Anterior cingulate cortex (tissue), 58 donors: ENCODE results near the gene CDHR1.
A peak's percentile ranks its signal among the peaks of the same experiment; 100 is the strongest.

Experiments used
- DNase-seq, 58 donors: peaks; one replicate each; lab custom pipeline; 2025; lab: John Stamatoyannopoulos, UW

The CDHR1 gene

DNA sequence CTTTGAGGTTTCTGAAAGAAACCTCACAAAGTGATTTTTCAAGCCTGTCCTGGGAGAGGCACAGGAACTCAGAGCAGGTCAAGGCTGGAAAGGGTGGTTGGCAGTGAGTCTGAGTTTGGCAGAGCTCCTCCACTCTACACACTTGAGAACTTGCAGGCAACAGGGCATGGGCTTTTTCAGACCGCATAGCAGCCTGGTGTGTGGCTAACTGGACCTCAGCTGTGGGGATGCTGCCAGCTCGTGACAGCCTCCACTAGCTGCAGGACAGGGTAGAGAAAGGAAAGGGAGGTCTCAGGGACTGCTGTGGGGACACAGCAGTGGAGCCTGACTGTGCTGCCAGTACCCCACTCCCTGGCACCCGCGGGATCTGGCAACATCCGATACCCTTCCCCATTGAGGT is 2.6 kb downstream of the CDHR1 start:
- peak in 27 of 58 donors; percentile 9 to 66 (median 19) for DNase-seq

DNA sequence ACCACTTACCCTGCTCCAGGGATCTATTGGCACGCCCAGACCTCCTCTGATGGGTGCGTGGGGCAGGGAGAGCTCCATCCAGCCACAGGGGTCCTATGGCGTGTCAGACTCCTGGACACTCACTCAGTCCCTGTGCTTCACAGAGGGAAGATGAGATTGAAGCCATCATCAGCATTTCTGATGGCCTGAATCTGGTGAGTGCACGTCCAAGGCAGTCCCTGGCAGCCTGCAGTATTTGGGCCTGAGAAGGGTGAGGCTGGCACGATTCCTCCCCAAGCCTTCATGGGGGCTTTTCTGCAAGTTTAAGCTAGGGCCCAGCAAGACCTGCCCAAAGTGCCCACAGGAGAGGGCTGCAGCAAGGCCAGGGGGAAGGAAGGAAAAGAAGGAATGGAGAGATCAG is 3.3 kb downstream of the CDHR1 start:
- DNase-seq, result no peak

DNA sequence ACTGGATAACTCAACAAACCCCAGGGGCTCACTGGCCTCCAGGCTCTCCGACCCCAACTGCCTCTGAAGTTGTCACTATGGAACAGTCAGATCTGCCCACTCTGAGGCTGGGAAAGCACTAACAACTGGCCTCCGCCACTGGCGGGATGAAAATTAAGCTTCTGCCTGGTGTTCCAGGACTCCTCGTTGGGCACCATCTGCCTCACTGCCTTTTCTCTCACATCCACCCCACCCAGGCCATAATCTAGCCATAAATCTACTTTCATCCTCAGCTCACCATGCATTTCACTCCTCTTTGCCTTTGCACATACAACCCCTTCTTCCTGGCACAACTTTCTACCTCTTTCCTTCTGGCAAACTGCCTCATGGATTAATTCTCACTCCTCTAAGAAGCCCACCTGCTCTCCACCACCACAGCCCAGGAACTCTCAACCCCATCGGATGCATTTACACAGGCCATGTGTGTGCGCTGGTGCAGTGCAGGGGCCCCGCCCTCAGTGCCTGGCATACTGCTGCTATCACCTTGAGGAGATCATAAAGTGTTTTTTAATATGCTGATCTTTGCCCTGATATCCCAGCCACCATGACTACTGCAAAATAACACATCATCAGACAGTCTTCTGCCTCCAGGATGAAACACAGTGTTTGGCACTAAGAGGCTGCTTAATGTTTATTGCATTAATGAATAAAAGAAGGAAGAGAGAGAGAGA is 4.0 kb downstream of the CDHR1 start:
- no peak for DNase-seq

DNA sequence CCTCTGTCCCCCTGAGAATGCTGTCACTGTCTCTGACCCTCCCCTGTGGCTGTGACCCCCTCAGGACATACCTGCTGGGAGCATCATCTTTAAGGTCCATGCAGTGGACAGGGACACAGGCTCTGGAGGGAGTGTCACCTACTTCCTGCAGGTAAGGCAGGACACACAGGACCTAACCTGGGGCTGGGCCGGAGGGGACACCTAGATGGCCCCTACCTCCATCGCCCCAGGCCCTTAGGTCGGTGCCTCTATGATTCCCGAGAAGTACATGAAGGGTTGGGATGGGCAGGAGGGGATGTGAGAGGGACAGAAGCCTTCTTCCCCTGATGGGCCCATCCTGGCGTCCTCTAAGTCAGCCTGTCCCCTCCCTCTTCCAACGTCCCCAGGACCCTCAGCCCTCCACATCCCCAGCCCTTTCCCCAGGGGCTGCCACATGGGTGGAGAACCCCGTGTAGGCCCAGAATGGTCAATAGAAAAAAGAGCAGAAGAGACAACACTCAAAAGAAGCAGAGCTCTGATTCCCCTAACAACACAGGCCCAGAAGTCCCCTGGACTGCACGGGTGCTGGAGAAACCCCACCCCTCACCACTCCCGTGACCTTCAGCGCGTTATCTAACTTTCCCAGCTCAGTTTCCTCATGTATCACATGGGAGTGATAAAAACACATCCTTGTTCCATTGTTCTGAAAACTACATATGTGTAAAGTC is 6.4 kb downstream of the CDHR1 start:
- no peak for DNase-seq

DNA sequence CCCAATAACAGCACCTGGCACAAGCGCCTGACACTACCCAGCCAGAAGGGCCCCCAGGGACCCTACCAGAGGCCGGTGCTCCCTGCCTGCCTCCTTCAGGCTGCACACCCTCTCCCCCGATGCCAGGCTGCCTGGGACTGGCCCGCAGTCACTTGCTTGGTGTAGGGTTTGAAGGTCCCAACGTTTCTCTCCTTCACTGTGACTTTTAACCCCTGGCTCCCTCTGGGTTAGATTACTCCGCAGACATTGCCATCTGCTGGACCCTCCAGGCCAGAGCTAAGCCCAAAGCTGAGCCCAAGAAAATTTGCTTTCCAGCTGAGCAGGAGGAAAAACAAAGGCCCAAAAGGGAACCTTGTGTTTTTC is 6.9 kb downstream of the CDHR1 start:
- no peak for DNase-seq

DNA sequence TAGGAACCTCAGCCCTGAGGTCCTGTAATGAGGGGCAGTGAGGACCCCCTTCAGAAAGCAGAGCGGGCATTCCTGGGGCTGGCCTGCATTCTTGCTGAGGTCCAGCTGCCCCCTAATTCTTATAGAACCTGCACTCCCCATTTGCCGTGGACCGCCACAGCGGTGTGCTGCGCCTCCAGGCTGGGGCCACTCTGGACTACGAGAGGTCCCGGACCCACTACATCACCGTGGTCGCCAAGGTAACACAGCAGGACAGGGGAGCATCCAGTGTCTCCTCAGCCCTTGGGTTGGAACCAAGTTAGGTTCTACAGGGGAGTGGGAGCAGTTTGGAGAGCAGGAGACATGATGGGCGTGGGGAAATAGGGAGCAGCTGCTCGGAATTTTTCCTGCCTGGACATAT is 7.3 kb downstream of the CDHR1 start:
- no peak for DNase-seq

DNA sequence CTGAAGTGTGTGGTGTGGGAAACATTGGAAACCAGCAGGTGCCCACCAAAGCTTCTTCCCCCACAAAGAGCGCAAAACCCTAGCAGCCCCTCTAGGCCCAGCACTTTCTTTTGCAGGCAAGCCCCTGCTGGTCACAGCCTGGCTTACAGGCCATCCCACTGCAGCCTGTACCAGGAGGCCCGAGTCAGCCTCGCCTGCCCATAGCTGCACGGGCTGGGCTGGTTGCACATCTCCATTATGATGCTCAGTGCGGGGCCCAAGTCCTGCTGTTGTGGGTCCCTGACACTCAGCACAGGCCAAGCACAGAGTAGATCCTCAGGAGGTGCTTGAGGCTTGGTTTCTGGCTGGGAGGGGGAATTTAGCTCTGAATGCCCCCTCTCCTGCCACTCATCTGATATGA is 8.0 kb downstream of the CDHR1 start:
- no peak for DNase-seq

DNA sequence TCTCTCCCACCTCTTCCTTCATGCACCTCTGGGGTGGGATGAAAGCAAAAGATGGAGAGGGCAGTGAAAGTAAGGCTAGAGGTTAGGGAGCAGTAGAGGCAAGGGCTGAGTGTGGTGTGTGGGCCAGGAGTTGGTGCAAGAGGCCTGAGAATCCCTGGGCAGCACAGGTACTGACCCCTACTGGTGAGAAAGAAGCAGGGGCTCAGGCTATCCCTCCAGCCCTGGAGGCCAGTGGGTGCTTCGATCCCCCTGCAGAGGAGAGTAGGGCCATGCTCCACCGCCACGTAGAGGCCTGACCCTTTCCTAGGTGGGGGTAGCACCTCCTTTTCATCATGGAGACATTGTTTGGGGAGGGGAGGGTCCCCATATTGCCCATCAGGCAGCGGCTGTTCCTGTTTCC is 9.8 kb downstream of the CDHR1 start:
- no peak for DNase-seq

DNA sequence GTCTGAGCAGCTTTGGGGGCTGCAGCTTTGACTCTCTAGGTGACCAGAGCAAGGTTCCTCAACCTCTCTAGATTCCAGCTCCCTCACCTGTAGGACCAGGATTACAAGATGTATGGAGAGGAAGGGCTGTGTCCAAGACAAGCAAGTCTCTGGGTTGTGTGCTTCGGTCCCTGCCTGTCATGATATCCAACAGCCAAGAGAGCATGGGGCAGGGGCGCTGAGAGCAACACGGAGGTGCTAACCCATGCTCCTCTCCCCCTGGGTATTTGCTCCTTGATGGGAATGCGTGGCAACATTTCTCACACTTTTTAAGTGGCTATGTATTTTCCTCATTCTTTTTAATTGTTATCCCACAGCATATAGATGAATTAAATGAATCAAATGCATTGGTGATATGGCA is 10.3 kb downstream of the CDHR1 start:
- no peak for DNase-seq

DNA sequence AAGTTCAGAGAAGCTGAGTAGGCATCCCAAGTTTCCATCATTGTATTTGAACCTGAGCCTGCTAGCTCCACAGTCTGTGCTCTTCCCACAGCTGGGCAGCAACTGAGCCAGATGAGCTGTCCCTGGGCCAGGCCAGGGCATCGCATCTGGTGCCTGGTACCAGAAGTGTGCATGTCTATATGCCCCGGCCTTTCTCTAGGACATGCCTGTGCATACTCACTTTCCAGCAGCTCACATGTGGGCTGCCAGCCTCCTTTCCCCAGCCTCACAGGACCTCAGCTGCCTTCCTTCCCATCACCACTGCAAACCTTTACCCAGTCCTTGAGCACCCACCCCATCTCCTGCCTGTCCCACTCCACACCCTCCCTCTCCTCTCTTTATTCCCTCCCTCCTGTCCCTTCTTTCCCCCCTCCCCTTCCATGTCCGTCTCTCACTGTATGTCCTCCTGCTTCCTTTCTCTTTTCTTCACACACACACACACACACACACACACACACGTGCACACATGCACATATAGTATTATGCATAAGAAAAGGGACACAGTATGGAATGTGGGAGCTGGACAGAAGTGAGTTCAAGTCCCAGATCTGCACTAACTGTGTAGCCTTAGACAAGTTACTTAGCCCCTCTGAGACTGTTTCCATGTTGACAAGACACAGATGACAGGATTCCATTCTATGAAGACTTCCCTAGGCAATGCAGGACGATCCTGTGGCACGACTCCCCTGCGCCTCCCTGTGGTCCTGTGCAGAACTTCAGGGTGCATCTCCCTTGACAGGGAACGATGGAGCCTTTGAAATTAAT is 10.9 kb downstream of the CDHR1 start:
- peak in 51 of 58 donors; percentile 8 to 82 (median 49) for DNase-seq

DNA sequence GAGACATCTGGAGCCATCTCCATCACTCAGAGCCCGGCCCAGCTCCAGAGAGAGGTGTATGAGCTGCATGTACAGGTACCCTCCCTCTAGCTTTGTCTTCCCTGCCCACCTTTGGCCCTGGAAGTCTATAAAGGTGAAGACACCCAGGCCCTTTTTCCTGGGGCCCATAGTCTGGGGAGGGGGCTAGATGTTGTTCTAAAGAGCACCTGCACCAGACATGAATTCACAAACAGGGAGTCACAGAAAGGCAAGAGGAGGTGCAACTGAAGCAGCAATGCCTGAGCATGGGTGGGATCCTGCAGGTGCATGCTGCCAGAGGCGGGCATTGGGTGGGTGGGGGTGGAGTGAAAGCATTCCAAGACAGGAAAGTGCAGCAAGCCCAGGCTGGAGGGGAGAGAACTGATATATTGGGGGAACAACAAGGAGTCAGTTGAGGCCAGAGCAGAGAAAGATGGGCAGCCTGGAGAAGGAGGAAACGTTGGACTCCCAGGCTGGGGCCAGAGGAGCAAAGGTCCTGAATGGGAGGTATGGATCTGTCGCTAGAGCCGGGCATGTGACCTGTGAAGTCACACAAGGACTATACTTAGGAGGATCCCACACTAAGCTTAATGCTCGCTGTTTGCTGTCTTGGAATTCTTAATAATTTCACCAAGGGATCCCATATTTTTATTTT is 11.7 kb downstream of the CDHR1 start:
- no peak for DNase-seq

DNA sequence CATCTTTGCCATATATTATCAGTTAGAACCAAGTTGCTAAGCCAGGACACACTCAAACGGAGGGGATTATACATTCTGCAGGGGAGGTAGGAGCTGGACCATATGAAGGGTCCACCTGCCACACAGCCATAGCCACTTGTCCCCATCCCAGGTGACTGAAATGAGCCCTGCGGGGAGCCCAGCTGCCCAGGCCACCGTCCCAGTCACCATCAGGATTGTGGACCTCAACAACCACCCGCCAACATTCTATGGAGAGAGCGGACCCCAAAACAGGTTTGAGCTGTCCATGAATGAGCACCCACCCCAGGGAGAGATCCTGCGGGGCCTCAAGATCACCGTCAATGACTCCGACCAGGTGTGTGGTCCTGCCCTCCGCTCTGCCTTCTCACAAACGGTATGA is 13.7 kb downstream of the CDHR1 start:
- no peak for DNase-seq

DNA sequence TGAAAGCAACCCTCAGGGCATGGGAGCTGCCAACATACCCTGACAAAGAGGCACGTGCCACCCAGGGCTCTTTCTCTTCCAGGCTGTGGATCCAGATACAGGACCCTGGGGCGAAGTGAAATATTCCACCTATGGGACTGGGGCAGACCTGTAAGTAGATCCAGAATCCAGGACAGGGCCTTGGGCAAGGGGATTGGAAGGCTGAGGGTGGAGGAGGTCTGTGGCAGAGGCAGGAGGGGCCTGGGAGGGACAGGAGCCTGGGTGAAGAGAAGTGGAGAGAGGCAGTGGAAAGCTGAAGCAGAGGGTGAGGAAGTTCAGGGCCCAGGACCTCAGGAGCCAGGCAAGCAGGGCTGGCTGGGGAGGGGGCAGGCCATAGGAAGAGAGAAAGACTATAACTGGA is 17.2 kb downstream of the CDHR1 start:
- DNase-seq, result no peak

DNA sequence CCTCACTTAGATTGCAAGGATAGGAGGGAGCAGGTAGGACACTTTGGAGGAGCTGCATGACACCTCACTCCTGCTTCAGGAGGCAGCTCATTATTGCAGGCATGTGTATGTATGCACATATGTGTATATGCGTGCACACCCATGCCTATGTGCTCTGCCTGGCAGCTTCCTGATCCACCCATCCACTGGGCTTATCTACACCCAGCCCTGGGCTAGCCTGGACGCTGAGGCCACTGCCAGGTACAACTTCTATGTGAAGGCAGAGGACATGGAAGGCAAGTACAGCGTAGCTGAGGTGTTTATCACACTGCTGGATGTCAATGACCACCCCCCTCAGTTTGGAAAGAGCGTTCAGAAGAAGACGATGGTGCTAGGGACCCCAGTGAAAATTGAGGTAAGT is 17.7 kb downstream of the CDHR1 start:
- no peak for DNase-seq

DNA sequence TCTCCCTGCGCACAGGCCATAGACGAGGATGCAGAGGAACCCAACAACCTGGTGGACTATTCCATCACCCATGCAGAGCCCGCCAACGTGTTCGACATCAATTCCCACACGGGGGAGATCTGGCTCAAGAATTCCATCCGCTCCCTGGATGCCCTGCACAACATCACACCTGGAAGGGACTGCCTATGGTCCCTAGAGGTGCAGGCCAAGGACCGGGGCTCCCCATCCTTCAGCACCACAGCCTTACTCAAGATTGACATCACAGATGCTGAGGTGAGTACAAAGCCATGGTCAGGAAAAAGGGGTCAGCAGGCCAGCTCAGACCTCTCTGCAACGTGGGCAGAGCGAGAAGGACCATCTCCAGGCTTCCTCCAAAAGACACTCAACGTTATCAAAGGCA is 18.7 kb downstream of the CDHR1 start:
- no peak for DNase-seq

DNA sequence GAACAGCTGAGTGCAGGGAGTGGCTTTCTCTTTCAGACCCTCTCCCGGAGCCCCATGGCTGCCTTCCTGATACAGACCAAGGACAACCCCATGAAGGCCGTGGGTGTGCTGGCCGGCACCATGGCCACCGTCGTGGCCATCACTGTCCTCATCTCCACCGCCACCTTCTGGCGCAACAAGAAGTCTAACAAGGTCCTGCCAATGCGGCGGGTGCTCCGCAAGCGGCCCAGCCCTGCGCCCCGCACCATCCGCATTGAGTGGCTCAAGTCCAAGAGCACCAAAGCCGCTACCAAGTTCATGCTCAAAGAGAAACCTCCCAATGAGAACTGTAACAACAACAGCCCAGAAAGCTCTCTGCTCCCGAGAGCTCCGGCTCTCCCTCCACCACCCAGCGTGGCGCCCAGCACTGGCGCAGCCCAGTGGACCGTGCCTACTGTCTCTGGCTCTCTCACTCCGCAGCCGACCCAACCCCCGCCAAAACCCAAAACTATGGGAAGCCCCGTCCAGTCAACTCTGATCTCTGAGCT is 19.8 kb downstream of the CDHR1 start:
- no peak for DNase-seq

DNA sequence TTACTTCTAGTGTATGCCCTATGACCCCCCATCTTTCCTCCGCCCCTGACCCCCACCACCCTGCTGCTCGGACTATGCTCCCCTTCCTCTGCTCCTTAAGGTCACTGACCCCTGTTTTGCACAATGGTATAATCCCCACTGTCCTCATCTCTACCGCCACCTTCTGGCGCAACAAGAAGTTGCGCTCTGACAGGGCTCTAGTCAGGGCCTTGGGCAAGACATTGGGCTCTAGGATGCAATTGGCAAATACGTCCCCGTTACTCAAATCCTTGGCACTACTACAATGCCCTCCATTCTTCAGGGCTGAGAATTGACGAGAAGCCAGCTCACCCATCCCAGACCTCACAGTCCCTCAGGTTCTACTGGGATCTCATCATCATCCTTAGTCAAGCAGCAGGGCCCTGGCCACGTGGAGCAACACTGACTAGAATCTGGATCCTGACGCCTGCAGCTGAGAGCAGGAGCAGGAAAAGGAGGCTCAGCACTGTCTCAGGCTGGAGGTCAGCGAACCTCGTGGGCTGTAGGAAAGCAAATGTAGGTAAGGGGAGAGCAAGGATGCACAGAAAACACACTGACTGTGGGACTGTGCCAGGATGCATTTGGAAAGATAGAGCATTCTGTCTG is 20.4 kb downstream of the CDHR1 start:
- peak in 9 of 58 donors; percentile 5 to 45 (median 16) for DNase-seq

DNA sequence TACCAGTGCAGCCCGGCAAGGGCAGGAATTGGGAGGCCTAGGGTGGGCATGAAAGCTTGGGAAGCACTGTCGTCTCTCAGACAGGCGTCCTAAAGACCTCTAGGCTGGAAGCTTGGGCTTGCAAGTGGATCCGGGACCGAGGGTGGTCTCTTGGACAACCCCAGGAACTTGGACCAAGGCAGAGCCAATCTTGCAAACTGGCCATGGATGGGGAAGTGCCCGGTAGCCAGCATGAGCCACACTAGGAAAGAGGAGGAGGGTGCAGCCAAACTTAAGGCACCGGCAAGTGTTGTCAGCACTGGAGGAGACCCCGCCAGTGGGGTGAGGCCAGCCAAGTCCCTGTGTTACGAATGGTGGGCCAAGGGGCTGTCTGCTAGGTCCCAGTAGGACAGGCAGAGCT is 22.5 kb downstream of the CDHR1 start:
- DNase-seq, result no peak

DNA sequence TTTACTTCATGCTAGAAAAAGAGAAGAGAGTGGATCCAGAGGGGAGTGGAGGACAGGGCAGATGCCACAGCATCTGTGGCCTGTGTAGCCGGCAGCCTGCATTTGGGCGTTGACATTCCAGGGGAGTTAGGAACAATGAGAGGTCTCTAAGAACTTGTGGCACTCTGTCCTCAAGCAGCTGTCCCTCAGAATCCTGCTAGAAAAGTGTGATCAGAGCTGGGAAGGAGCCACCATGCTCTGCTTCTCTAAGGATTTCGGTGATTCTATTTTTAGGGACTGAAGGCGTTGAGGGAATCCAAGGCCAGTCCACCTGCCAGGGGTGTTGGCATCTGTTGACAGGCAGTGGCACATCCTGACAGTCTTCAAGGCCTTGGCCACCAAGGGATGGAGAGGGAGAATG is 23.4 kb downstream of the CDHR1 start:
- no peak for DNase-seq

DNA sequence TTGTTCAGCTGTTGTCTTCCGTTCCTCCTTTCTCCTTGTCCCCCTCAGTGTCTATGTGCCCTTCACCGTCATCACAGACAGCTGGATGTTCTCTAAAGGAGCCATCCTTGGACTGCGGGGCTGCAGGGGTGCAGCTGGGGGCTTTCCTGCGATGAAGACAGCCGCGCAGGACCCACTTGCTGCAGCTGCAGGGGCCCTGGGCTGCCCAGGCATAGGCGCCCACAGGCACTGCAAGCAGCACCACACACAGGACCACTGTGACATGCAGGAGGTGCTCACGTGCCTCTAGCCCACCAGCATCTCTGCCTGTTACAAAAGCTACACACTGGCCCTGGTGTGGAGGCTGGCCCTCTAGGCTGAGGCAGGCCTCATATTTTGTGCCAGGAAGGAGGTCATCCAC is 27.6 kb downstream of the CDHR1 start:
- no peak for DNase-seq
